AG09309 (cell line): ENCODE measurements around the gene SLC25A14.

Experiments
- DNase-seq: peaks from one replicate; pipeline ENCODE4 v3.0.0-alpha.2; 2010; ENCODE audit warnings: low read depth
- H3K4me3 ChIP-seq: 2 replicates; pipeline ENCODE4 v1.5.1; 2011; ENCODE audit warnings: mild to moderate bottlenecking, low read depth, low read length, moderate library complexity; ENCODE audit not compliant: control insufficient read depth
- TF ChIP-seq, protein P1 (sequence below): IDR thresholded peaks from 2 replicates; pipeline ENCODE4 v1.5.1; 2011; ENCODE audit warnings: mild to moderate bottlenecking, low read depth, low read length, inconsistent platforms; ENCODE audit not compliant: insufficient read depth, control insufficient read depth; ENCODE audit errors: missing control alignments

SLC25A14 gene, protein sequence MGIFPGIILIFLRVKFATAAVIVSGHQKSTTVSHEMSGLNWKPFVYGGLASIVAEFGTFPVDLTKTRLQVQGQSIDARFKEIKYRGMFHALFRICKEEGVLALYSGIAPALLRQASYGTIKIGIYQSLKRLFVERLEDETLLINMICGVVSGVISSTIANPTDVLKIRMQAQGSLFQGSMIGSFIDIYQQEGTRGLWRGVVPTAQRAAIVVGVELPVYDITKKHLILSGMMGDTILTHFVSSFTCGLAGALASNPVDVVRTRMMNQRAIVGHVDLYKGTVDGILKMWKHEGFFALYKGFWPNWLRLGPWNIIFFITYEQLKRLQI

GRCh38 chrX:130339408-130340222, at the start of gene SLC25A14:
TSS of gene SLC25A14 (plus strand) at chrX:130339919. CDS start at chrX:130340279, 360 bp downstream.
- peak; percentile 11 for DNase-seq
- TF ChIP-seq, protein P1, sequence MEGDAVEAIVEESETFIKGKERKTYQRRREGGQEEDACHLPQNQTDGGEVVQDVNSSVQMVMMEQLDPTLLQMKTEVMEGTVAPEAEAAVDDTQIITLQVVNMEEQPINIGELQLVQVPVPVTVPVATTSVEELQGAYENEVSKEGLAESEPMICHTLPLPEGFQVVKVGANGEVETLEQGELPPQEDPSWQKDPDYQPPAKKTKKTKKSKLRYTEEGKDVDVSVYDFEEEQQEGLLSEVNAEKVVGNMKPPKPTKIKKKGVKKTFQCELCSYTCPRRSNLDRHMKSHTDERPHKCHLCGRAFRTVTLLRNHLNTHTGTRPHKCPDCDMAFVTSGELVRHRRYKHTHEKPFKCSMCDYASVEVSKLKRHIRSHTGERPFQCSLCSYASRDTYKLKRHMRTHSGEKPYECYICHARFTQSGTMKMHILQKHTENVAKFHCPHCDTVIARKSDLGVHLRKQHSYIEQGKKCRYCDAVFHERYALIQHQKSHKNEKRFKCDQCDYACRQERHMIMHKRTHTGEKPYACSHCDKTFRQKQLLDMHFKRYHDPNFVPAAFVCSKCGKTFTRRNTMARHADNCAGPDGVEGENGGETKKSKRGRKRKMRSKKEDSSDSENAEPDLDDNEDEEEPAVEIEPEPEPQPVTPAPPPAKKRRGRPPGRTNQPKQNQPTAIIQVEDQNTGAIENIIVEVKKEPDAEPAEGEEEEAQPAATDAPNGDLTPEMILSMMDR, result no peak
- H3K4me3 ChIP-seq, result peak within 1 kb of the TSS; percentile 58

GRCh38 chrX:130295519-130296296, 44.0 kb upstream of the SLC25A14 start:
- TF ChIP-seq, protein P1, result no peak

DNA sequence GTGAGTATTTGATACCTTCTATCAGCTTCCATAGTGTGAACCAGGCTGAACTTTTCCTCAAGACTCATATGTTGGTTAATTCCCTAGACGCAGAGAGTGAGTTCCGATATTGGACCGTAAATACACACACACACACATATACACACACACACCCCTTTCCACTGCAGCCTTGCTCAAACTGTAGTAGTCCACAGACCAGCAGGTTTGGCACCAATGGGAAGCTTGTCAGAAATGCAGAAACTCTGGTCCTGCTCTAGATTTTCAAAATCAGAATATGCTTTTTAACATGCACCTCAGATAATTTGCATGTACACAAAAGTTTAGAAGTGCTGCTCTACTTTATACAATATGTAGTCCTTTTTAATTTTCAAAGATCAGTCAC, 43.4 kb upstream of the SLC25A14 start:
- TF ChIP-seq, protein P1, result no peak
- no peak for DNase-seq
- no peak overlapping the region for H3K4me3 ChIP-seq

More at GRCh38 chrX:130295519-130296296, 44.0 kb upstream of the SLC25A14 start:
- no peak overlapping the region for H3K4me3 ChIP-seq
- DNase-seq, result no peak

- TF ChIP-seq, protein P1, result no peak
- H3K4me3 ChIP-seq, result no peak overlapping the region
- no peak for DNase-seq
Measured at GRCh38 chrX:130296743-130297142, 43.0 kb upstream of the SLC25A14 start.

- no peak overlapping the region for H3K4me3 ChIP-seq
- DNase-seq, result no peak
- TF ChIP-seq, protein P1, result no peak
Measured at GRCh38 chrX:130299279-130300009, 40.3 kb upstream of the SLC25A14 start.

DNA sequence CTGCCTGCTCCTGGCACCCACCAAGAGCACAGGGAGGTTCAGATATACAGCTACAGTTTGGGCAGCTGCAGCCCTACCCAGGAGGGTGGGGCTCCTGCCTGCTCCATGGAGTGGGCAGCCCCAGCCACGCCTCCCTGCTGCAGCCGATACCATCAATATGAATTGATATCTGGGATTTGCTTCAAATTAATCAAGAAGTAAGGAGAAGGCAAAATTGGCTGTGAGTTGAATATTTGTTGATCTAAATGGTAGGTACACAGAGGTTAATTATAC, 39.8 kb upstream of the SLC25A14 start:
- DNase-seq, result no peak
- TF ChIP-seq, protein P1, result no peak
- no peak overlapping the region for H3K4me3 ChIP-seq
